Activated CD4-positive, alpha-beta T cell treated with anti-CD3 and anti-CD28 coated beads for 48 hours (primary cell): Measurements from ENCODE around the gene ZC3H12D.

ENCODE experiments used
- DNase-seq: peaks from one replicate; pipeline ENCODE4 v3.0.0-alpha.2; 2020

ZC3H12D gene

DNA sequence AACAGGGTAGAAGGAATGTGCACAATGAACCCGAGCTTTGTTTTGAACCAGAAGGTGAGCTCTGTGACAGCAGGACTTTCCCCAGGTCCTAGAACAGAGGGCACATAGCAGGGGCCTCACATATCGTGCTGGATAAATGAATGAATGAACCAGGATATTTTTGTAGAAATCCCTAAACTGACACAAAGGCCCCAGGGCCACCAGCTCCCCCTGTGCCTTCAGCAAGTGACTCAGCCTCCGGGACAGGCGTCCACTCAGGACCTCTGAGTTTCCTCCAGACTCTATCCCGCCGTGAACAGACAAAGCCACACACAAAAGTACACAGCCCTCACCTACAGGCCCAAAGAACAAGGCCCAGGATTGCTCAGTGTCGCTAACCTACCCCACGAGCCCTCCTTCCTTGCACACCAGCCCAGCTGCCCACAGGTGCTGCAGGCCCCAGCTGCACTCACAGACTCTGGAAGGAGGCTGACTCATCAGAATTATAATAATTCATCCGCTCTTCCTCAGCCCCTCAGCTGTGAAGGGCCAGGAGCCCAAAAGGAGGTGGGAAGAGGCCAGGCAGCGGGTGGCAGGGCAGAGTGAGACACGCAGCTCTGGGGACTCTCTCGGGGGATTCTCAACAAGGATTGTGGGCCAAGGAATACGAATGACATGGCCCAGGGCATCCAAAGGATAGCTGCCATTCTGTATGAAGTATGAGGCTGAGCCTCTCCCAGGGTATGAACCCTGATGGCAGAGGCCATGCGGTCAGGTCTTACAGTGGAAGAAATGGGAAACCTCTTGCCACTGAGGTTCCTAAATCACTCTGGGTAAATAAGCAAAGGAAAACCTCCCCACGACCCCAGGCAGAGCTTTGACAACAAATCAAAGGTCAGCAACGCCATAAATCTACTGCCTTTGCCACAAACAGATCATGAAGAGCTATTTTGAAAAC, 43.8 kb downstream of the ZC3H12D start:
- no peak for DNase-seq

DNA sequence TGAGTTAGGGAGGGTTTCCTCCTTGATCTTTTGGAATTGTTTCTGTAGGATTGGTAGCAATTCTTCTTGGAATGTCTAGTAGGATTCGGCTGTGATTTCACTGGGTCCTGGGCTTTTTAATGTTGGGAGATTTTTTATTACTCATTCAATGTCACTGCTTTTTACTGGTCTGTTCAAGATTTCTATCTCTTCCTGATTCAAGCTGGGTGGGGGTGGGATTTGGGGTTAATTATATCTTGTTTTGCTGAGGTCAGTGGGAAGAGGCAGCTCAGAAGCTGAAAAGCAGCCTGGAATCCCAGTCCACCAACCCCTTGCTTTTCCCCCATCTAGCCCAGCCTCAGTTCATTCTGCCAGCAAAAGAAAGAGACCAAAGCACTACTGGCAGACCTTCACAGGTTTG, 45.2 kb downstream of the ZC3H12D start:
- DNase-seq: no peak

DNA sequence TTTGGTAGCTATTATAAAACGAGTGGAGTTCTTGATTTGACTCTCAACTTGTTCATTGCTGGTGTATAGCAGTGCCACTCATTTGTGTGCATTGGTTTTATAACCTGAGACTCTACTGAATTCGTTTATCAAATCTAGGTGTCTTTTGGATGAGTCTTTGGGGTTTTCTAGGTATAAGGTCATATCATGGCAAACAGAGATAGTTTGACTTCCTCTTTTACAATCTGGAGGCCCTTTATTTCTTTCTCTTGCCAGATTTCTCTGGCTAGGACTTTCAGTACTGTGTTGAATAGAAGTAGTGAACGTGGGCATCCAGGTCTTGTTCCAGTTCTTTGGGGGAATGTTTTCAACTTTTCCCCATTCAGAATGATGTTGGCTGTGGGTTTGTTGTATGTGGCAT, 46.0 kb downstream of the ZC3H12D start:
- no peak for DNase-seq

DNA sequence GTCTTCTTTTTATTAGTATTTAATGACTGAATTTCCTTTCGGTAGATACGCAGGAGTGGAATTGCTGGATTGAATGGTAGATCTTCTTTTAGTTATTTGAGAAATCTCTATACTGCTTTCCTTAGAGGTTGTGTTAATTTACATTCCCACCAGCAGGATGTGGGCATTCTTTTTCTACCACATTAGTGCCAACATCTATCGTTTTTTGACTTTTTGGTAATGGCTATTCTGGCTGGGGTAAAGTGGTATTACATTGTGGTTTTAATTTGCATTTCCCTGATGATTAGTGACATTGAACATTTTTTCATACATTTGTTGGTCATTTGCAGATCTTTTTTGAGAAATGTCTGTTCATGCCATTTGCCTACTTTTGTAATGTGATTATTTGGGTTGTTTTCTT, 47.6 kb downstream of the ZC3H12D start:
- no peak for DNase-seq

DNA sequence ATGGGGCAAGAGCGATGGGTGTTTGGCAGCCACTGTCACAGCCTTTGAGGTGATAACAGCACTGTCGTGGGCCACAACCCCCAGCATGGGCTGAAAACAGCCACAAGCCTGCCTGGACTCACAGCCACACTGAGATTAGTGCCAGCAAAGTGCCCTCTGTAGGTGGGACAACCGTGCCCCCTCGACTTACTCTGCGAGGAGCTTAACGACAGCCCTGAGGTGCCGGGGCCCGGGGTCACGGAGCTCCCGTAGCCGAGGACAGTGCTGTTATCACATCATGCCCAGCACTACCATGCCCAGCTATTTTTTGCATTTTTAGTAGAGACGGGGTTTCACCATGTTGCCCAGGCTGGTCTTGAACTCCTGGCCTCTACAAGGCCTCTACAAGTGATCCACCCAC, 48.2 kb downstream of the ZC3H12D start:
- no peak for DNase-seq

DNA sequence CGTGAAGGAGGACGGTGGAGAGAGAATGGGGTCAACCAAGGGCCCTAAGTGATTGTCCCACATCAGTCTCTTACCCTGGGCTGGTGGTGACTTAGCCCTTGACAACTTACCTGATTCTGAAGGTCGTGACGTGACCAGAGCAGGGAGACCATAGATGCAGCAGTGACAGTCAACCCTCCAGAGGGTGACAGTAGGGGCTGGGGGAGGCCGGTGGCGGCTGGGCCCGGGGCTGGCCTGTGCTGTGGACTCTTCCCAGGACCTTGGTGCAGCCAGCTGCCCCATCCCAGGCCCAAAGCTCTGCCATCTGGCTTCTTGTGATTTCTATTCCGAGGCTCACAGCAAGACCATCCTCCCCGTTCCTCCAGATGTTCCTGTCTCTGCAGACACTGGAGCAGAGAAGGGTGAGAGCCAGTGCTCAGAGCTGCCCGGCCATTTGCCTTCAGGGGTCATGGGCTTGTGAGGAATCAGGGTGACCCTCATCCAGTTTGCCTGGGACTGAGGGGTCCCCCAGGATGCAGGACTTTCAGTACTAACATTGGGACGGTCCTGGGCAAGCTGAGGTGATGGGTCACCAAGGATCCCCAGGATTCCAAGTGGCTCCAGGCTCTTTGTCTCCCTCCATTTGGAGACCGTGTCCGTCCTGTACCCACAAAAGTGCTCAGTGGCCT, 48.8 kb downstream of the ZC3H12D start:
- DNase-seq: no peak

DNA sequence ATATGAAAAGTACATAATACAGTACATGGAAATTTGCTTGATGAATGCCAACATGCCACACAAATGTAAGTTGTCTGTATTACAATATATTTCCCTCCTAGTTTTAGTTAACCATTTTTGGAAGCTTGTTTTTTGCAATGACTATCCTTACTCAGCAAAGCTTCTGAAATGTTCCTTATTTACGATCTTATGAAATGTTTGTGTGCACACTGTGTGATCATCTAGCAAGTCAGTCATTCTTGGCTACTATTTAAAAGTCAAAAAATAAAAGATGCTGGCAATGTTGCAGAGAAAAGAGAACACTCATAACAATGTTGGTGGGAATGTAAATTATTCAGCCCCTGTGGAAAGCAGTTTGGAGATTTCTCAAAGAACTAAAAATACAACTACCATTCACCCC, 50.9 kb downstream of the ZC3H12D start:
- no peak for DNase-seq

DNA sequence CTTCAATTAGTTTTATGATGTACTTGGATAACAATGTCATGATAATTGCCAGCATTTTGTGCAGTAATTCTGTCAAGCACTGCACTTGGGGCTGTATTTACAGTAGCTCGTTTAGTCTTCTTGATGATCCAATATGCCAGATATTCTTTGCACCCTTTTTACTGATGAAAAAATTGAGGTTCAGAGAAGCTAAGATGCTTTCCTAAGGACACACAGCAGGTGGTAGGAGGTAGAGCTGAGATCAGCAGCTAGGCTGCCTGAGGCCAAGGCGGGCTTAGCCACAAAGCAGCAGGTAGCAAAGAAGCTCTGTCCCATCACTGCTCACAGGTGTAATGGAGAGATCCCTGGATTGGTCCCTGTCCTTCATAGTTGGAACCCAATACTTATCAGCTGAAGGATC, 51.4 kb downstream of the ZC3H12D start:
- no peak for DNase-seq

DNA sequence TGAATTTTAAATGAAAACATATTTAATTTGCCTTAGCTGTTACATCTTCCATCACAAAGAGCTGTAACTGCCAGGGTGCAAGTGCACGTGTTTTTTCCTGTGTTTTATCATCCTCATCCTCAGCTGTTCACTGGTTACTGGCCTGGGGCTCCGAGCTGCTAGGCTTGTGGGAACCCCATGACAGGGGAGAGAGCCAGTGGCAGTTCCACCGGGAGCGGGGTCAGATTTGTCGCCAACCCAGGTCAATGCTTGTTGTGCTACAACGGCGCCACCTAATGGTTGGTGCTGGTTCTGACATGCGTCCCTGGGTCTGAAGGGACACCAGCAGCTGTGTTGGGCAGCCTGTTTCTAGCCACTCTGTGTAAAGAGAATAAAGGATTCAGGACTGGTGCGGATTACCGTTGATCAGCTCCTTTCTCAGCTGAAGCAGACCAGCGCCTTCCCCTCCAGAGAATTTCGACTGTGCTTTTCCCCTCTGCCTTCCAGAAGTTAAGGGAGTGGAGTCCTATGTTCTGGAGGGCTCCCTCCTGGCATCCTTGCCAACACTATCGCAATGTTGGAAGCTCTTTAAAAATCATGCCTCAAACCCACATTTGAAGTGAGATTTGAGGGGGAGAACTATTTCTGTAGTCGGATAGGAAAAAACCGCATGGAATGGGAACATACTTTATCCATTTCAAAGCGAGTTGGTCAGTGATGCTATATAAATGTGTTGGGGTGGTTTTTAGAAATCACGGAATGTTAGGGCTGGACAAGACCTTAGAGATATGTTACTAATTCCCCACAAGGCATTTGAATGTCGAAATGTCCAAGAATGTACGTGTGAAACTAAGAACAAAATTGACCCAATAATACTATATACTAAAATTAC, 52.7 kb downstream of the ZC3H12D start:
- peak; percentile 95 for DNase-seq

DNA sequence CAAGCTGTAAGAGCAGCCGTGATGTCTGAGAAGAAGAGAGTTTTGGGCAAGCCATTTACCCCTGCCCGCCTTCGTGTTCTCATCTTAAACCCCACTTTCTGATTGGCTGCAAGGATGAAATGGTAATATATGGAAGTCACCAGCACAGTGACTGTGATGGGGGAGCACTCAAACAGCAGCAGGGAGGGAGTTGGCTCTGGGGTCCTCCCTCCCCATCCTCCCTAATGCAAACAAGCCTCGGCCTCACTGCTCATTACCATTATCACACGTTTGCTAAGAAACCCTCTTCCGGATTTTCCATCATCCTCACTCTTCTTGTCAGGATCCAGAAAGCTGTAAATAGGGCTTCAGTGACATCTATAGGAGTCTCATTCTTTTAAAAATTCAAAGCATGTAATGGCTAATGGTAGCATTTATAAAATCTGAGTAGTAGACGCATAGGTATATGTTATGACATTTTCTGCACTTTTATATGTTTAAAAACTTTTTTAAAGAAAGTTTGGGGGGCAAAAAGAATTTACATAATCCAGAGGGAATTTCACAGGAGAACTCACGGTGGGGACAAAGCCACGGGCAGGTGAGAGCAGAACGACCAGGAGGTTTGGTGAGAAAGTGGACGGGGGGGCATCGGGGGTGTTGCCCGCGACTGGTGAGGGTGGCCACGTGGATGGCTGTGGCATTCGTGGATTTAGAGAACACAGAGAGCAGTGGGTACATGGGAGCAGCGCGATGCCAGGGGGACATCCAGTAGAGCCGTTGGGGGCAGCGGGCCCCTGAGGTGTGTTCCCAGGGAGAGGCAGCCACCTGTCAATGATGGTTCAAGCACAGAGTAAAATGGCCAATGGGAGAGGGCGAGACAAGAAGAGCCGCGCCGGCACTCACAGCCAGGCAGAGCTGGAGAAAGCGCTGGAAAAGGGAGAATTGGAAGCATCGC, 55.1 kb downstream of the ZC3H12D start:
- DNase-seq: no peak

DNA sequence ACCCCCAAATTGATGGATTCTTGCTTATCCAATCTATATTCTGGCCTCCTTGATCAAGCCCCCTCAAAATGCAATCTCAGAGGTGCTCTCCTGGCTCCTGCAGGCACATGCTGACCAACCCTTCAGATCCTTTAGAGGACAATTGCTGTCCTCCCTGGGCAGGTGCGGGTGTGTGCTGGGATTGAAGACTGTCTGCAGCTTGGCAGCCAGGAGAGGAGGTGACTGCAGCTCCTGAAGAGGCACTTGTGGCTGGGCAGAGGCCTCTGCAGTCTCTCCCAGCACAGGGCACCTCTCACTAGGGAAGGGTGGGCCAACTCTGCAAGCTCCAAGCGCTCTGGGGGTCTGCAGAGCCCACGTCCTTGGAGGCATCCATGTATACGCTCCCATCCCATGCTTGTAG, 56.2 kb downstream of the ZC3H12D start:
- DNase-seq: no peak

DNA sequence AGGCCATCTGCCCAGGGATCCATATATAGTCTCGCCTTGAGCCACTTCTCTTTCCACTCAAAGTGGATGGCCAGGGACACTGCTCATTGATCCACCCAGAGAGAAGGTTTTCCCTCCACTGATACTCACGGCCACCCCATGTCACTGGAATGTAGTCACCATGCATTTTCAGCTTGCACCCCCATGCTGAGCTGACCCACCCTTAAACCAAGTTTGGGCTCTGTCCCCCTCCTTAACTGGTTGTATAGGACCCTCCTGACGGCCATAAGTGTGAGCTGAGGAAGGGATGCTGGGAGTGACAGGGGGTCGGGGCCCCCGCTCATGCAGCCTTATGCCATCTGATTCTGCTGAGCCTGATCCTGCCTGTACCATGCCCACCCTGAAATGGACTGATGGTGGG, 59.1 kb downstream of the ZC3H12D start:
- DNase-seq: no peak

DNA sequence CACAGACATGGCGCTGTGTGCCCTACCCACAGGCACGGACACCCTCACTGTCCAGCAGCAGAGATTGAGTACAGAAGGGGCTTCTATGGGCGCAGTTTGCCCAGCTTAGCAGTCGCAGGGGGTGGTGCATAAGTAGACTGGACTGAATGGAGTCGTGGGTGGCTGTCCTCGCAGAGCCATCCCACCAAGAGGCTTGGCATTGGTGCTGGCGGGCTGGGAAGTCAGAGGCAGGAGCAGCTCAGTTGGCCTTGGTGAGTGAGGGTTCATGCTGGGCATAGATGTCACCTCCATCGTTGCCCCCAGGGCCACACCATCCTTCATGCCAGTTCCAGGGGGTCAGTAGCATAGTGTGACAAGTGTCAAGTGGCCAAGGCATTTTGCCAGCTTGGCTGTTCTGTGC, 59.6 kb downstream of the ZC3H12D start:
- DNase-seq: no peak

DNA sequence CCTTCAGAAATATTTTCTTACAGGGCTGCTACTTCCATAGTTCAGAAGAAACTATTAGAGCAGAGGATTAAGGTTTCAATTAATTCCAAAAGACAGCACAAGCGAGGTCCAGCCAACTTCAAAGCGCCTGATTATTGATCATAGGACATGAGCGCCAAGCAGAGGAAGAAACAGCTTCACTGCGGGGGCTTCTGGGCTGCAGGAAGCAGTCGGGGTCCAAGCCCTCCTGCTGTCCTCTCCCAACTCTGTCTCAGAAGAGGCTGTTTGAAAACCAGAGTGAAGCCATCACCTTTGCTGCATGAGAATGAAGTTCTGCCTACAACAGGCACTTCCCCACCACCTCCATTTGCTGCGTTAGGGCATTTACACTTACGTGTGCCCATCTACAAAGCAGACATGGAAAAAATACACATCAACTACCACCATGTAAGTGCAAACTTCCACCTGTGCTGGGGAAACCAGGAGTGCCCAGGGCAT, 60.8 kb downstream of the ZC3H12D start:
- DNase-seq: no peak

DNA sequence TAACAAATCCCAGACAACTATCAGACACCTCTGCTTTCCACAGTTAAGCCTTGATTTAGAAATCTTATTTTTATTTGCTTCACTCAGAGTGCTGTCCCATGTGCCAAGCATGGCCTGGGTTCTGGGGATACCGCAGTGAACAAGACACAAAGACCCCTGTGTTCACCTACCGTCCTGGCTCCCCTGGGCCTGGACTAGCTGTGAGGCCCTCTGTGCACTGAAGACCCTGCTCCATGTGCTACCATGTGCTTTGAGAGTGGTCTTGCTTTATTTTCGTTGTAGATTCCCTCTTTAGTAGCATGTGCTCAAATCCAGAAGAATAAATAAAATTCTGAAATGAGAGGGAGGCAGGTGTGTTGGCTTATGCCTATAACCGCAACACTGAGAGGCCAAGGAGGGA, 62.2 kb downstream of the ZC3H12D start:
- DNase-seq: no peak

DNA sequence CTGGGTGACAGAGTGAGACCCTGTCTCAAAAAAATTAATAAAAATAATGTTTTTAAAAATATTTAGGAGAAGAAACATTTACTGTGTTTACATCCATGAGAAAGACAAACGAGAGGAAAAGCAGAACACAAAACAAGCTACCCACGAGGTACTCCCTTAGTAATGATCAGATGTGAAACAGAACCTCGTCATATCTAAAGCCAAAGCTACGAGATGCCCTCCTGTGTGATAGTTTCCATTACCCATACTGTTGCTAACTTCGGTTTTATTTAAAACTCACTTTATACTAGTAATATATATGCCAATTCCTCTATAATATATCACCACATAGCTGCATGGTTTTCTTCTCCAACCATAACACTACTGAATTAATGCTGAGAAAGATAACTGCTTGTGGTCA, 63.7 kb downstream of the ZC3H12D start:
- no peak for DNase-seq

DNA sequence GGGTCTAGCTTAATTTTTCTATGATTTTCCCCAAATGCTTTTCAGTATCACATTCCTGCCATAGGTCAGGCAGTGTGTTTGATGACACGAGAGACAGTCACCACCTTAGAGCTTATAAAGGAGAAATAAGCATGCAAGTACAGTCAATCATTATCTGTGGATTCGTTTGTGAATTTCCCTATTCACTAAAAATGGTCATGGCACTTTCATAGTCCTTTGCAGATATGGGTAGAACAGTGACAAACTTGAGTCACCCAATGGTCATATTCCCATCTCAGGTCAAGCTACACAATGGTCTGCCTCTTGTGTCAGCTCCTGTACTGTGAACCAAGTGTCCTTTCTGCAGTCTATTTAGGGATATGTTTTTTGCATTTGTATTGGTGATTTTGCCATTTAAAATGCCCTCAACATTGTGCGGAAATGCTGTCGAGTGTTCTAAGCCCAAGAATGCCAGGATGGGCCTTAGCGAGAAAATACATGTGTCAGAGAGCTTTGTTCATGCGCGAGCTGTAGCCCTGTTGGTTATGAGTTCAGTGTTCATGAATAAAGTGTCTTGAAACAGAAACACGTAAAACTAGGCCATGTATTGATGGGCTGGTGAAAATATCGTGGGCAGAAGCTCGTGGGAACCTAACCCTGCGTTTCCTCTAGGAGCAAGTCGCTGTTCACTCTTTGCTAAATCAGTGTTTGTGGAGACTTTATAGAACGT, 65.0 kb downstream of the ZC3H12D start:
- DNase-seq: no peak

DNA sequence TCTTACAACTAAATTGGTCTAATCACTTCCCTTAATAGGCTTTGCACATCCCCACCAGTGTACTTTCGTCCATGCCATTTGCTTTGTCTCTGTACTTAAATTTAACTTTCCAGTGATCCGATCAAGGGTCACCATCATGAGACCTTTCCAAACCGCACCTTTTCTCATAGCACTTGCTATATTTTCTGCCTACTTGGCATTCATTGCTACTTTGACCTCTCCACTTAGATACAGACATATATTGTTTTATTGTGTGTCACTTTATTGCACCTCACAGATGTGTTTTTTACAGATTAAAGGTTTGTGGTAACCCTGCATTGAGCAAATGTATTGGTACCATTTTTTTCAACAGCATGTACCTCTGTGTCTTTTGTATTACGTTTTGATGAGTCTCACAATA, 70.0 kb downstream of the ZC3H12D start:
- DNase-seq: no peak

DNA sequence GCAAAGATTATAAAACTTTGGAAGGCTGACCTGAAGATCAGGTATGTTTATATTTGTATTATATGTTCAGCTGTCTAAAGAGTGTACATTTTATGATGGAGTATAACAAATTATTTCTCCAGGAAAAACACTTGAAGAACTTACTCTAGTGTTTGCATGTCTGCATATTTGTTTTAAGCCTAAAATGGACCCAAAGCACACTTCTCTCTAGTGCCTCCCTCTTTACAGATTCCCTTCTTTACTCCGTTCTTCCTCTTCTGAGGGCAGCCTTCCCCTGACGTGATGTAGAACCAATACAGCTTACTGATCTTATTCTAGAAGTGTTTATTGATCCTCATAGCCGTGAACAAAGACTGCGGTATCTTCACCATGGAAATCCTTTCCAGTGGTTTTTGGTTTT, 70.8 kb downstream of the ZC3H12D start:
- DNase-seq: no peak

DNA sequence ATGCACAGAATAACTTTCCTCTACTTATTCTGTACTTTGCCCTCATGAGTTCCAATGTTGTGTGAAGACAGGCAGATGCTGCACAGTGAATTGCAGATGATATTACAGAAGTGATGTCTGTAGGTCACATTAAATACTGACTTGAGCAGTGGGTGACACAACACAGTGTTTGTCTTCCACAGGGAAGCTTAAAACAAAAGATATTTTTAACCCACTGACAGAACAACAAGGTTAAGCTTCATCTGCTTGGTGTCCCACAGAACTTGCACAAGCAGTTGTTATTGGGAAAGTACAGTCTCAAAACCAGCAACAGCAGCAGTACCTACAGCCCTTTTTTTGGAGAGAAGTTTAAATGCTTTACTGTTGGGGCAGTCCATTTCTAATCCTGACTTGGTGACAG, 74.3 kb downstream of the ZC3H12D start:
- DNase-seq: no peak

DNA sequence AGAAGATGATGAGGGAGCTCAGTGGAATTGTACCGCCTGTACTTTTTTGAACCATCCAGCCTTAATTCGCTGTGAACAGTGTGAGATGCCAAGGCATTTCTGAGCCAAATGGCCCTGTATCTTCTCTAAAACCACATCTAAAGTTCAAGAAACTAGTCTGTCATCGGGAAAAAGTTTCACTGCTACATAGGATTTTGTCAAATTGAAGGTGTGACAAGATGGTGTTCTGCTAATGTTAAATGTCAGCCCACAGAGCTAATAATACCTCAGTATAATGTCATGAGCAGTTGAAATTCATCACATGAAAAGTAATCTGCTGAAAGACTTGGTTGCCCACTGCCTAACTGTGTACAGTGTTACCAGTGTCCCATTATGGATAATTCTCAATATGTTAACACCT, 75.2 kb downstream of the ZC3H12D start:
- DNase-seq: no peak
